Retinal pigment epithelial cell (primary cell): ENCODE results near the gene RNASE2.
"Not testable (repeated sequence)": the region's sequence is repeated elsewhere in the genome, so short reads cannot be mapped to it uniquely, and the experiment has no call there.

ENCODE experiments used
- DNase-seq: peaks from one replicate; pipeline ENCODE4 v3.0.0-alpha.2; 2010; ENCODE audit warnings: low read depth
- H3K4me3 ChIP-seq: 2 replicates; pipeline ENCODE4 v1.5.1; 2011; ENCODE audit warnings: mild to moderate bottlenecking, low read length, control low read depth, moderate library complexity
- TF ChIP-seq, protein P1 (sequence below): conservative IDR thresholded peaks from 2 replicates; pipeline ENCODE4 v1.5.1; 2011; ENCODE audit warnings: low read depth, low read length, control low read depth, inconsistent platforms

The RNASE2 gene

DNA sequence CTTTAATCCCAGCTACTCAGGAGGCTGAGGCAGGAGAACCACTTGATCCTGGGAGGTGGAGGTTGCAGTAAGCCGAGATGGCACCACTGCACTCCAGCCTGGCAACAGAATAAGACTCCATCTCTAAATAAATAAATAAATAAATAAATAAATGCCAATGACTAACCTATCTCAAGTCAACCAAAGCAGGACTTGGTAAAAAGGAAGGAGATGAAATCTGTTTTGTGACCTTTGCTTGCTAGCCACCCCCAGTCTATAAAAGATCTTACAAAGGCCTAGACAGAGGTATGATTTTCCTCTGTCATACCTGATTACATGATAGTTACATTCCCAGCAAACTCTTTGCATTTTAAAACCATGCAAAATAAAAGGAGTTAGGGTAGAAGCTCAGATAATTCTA lies 21.0 kb downstream of the RNASE2 start:
- TF ChIP-seq, protein P1, sequence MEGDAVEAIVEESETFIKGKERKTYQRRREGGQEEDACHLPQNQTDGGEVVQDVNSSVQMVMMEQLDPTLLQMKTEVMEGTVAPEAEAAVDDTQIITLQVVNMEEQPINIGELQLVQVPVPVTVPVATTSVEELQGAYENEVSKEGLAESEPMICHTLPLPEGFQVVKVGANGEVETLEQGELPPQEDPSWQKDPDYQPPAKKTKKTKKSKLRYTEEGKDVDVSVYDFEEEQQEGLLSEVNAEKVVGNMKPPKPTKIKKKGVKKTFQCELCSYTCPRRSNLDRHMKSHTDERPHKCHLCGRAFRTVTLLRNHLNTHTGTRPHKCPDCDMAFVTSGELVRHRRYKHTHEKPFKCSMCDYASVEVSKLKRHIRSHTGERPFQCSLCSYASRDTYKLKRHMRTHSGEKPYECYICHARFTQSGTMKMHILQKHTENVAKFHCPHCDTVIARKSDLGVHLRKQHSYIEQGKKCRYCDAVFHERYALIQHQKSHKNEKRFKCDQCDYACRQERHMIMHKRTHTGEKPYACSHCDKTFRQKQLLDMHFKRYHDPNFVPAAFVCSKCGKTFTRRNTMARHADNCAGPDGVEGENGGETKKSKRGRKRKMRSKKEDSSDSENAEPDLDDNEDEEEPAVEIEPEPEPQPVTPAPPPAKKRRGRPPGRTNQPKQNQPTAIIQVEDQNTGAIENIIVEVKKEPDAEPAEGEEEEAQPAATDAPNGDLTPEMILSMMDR, result no peak
- H3K4me3 ChIP-seq, result no peak overlapping the region
- no peak for DNase-seq

DNA sequence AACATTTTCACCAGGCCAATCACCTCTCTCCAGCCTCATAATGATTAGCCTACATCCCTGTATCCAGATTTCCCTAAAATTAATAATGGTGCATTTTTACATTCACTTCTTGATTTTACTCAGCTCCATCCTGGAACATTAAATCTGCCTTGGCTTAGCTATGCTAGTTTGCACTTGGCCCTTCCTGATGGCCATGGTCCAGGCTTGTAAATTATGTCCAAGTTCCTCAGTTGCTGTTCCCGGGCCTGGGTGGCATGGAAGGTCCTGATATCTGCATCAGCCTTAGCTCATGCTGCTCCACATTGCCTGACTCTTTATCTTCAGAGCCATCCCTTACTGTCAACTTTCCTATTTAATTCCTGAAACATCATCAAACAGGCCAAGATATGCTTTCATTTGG lies 23.4 kb downstream of the RNASE2 start:
- DNase-seq, result no peak
- TF ChIP-seq, protein P1, result no peak
- H3K4me3 ChIP-seq, result no peak overlapping the region

DNA sequence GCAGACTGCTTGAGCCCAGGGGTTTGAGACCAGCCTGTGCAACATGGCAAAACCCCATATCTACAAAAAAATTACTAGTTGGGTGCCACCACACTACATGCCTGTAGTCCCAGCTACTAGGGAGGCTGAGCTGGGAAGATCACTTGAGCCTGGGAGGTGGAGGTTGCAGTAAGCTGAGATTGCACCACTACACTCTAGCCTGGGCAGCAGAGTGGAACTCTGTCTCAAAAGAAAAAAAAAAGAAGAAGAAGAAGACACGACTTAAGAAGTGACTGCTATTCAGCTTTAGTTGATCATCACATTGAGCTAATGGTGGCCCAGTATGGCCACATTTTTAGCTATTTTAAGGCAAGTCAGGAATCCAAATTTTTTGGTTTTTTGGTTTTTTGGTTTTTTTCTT lies 25.6 kb downstream of the RNASE2 start:
- DNase-seq, result no peak
- TF ChIP-seq, protein P1, result no peak
- no peak overlapping the region for H3K4me3 ChIP-seq

DNA sequence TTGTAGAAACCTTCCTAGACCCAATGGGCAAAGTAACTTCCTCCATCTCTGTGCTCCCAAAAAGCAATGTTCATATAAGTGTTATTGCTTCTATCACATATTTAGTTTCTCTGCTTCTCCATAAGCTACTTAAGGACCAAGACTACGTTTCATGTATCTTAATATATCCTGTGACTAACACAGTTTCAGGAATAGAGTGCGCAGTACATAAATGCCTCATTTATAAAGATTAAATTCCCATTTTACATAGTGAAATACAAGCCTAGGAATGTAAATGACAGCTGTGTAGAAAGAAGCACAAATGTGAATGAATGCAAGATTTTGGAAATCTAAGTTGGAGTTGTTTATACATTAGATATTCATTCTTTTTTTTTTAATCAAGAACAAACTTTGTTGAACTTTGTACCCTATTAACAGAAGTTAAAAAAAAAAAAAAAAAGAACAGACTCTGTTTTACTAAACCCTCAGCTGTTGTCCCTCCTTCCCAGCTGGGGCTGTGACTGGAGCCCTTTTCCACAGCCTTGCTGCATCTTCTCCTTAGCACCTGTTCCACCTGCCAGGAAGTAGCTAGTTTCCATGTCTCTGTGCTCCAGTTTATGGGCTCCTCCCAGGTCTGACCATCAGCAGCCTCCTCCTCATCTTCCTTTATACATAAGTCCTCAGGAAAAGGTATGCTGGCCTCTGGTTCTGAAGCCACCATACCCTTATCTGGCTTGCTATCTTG lies 27.5 kb downstream of the RNASE2 start:
- no peak overlapping the region for H3K4me3 ChIP-seq
- no peak for DNase-seq
- TF ChIP-seq, protein P1, result no peak

DNA sequence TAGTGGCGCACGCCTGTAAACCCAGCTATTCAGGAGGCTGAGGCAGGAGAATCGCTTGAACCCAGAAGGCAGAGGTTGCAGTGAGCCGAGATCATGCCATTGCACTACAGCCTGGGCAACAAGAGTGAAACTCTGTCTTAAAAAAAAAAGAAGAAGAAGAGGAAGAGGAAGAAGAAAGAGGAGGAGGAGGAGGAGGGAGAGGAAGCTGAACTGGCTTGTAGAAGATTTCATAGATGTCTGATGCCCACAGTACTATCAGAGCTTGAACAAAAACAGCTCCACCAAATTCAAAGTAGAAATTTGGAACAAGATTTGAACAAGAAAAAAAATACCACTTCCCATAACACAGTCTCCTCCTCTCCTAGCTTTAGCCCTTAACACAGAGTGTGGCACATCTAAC lies 30.4 kb downstream of the RNASE2 start:
- not testable (repeated sequence) for DNase-seq, H3K4me3 ChIP-seq

DNA sequence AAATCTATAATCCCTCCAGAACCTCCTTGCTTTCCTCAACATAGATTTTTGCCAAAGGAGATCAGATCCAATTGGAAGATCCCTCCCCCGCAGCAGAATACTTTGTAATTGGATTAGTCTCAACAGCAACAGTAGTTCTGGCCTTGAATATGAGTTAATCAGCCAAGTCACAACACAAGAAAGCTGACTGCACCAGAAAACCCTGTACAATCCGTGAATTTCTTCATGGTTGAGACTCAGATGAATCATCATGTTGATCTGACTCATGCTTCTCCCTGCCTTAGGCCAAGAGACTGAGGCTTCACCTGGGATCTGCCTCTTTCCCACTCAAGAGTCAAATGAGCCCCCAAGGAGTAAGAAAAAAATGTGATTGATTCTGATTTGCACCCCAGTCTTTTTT lies 31.5 kb downstream of the RNASE2 start:
- H3K4me3 ChIP-seq, result no peak overlapping the region
- peak; percentile 95 for DNase-seq
- TF ChIP-seq, protein P1, result no peak

GRCh38 chr14:20988717-20989470 lies 33.6 kb downstream of the RNASE2 start:
- DNase-seq, result no peak
- H3K4me3 ChIP-seq, result peak overlapping the region; percentile 30
- TF ChIP-seq, protein P1, result no peak
